Measurements from ENCODE around the gene IL26.
A peak's percentile ranks its signal among the peaks of the same experiment; 100 is the strongest.

IL26 gene

GRCh38 chr12:68239309-68239982 lies 13.8 kb upstream of the IL26 start:
- DNase-seq = no peak

GRCh38 chr12:68237619-68238018 lies 12.0 kb upstream of the IL26 start:
- DNase-seq = no peak

GRCh38 chr12:68237078-68237477 lies 11.5 kb upstream of the IL26 start:
- DNase-seq = no peak

GRCh38 chr12:68236421-68237059 lies 10.9 kb upstream of the IL26 start:
- no peak for DNase-seq

GRCh38 chr12:68235576-68235975 lies 10.0 kb upstream of the IL26 start:
- DNase-seq = no peak

GRCh38 chr12:68234140-68234539 lies 8.5 kb upstream of the IL26 start:
- DNase-seq = no peak

GRCh38 chr12:68233498-68233897 lies 7.9 kb upstream of the IL26 start:
- DNase-seq = no peak

- DNase-seq = no peak
Observed at GRCh38 chr12:68231691-68232090, 6.1 kb upstream of the IL26 start.

- DNase-seq = no peak
Observed at GRCh38 chr12:68231229-68231628, 5.6 kb upstream of the IL26 start.

- no peak for DNase-seq
Observed at GRCh38 chr12:68229956-68230355, 4.3 kb upstream of the IL26 start.

- DNase-seq = no peak
Observed at GRCh38 chr12:68227356-68227755, 1.7 kb upstream of the IL26 start.

- no peak for DNase-seq
Observed at GRCh38 chr12:68224613-68225285, 861 bp downstream of the IL26 start.

GRCh38 chr12:68223067-68223747 lies 2.4 kb downstream of the IL26 start:
- DNase-seq = peak; percentile 52

GRCh38 chr12:68222326-68222725 lies 3.3 kb downstream of the IL26 start:
- no peak for DNase-seq

- DNase-seq = no peak
Observed at GRCh38 chr12:68221497-68221896, 4.1 kb downstream of the IL26 start.

- DNase-seq = no peak
Observed at GRCh38 chr12:68210875-68211274, 14.7 kb downstream of the IL26 start.

GRCh38 chr12:68209048-68209728 lies 16.4 kb downstream of the IL26 start:
- DNase-seq = peak; percentile 64

- no peak for DNase-seq
Observed at GRCh38 chr12:68207276-68207675, 18.3 kb downstream of the IL26 start.

- no peak for DNase-seq
Observed at GRCh38 chr12:68206446-68206845, 19.2 kb downstream of the IL26 start.

- DNase-seq = no peak
Observed at GRCh38 chr12:68203460-68203875, 22.1 kb downstream of the IL26 start.

GRCh38 chr12:68200854-68201253 lies 24.8 kb downstream of the IL26 start:
- no peak for DNase-seq

GRCh38 chr12:68199127-68199526 lies 26.5 kb downstream of the IL26 start:
- no peak for DNase-seq

GRCh38 chr12:68198507-68199086 lies 27.0 kb downstream of the IL26 start:
- no peak for DNase-seq

All from NCI-H524 treated with DMSO at 0.1 percent for 48 hours (cell line).